ENCODE data around the gene HTR3C.
A peak's percentile ranks its signal among the peaks of the same experiment; 100 is the strongest.
"Not testable (repeated sequence)": the region's sequence is repeated elsewhere in the genome, so short reads cannot be mapped to it uniquely, and the experiment has no call there.

Gene HTR3C

GRCh38 chr3:184017672-184018423, 35.0 kb upstream of the HTR3C start, which contains the start of gene ABCC5:
Gene ABCC5, minus strand, starts transcription at chr3:184017884. Its CDS starts 3,492 bp downstream, at chr3:184014392.
- POLR2A ChIA-PET, result interaction anchor here (1.0 to 1.2 kb wide), 2 partner anchors 12 to 14 kb away, joined by 3 to 7 read pairs; no protein-coding TSS in a partner anchor
- TF ChIP-seq CTCF (IDR thresholded peaks at IDR 0.05; ENCODE audit: insufficient read depth, low read length, missing control alignments), result no peak
- H3K4me3 ChIP-seq (ENCODE audit: low read depth, low read length), result peak within 1 kb of the TSS; percentile 98
- DNase-seq (ENCODE audit: low read depth, low spot score), result peak; percentile 41
- CTCF ChIA-PET, result interaction anchor here (0.5 to 5.0 kb wide), 27 partner anchors 8 to 232 kb away, joined by 3 to 73 read pairs (median 4); partner anchors contain the start of genes EEF1AKMT4, EIF2B5 and PARL

GRCh38 chr3:184018424-184018973, 34.3 kb upstream of the HTR3C start:
- peak overlapping the region; percentile 98 for H3K4me3 ChIP-seq (ENCODE audit: low read depth, low read length)
- ChIA-PET CTCF (interaction anchor here (0.5 to 5.0 kb wide), 26 partner anchors 8 to 231 kb away, joined by 3 to 73 read pairs (median 4); partner anchors contain the start of genes EEF1AKMT4 and PARL), POLR2A (interaction anchor here (1.0 to 1.2 kb wide), 2 partner anchors 13 to 15 kb away, joined by 3 to 7 read pairs; no protein-coding TSS in a partner anchor)
- TF ChIP-seq CTCF (IDR thresholded peaks at IDR 0.05; ENCODE audit: insufficient read depth, low read length, missing control alignments), result no peak
- no peak for DNase-seq (ENCODE audit: low read depth, low spot score)

GRCh38 chr3:184022323-184022722, 30.5 kb upstream of the HTR3C start:
- ChIA-PET POLR2A (no interaction called here), CTCF (interaction anchor here (0.6 to 1.1 kb wide), 6 partner anchors 10 to 267 kb away, joined by 3 to 5 read pairs (median 3); no protein-coding TSS in a partner anchor)

GRCh38 chr3:184025256-184025655, 27.6 kb upstream of the HTR3C start:
- H3K4me3 ChIP-seq (ENCODE audit: low read depth, low read length); DNase-seq (ENCODE audit: low read depth, low spot score); POLR2A ChIA-PET: not testable (repeated sequence)
- CTCF ChIA-PET, result interaction anchor here (0.6 kb wide), 1 partner anchor 130 kb away, joined by 3 read pairs; no protein-coding TSS in a partner anchor

More at GRCh38 chr3:184022323-184022722, 30.5 kb upstream of the HTR3C start:
- TF ChIP-seq CTCF (IDR thresholded peaks at IDR 0.05; ENCODE audit: insufficient read depth, low read length, missing control alignments), result no peak
- no peak overlapping the region for H3K4me3 ChIP-seq (ENCODE audit: low read depth, low read length)
- no peak for DNase-seq (ENCODE audit: low read depth, low spot score)

GRCh38 chr3:184028275-184028890, 24.5 kb upstream of the HTR3C start:
- H3K4me3 ChIP-seq (ENCODE audit: low read depth, low read length); DNase-seq (ENCODE audit: low read depth, low spot score); POLR2A ChIA-PET: not testable (repeated sequence)
- CTCF ChIA-PET, result interaction anchor here (2.1 kb wide), 1 partner anchor 11 kb away, joined by 8 read pairs; no protein-coding TSS in a partner anchor

- POLR2A ChIA-PET, result no interaction called here
These were observed 23.4 kb upstream of the HTR3C start for GRCh38 chr3:184029443-184029842.

More at GRCh38 chr3:184029443-184029842, 23.4 kb upstream of the HTR3C start:
- no peak overlapping the region for H3K4me3 ChIP-seq (ENCODE audit: low read depth, low read length)
- CTCF ChIA-PET, result interaction anchor here (1.3 to 2.1 kb wide), 3 partner anchors 8 to 11 kb away, joined by 4 to 8 read pairs (median 5); partner anchors contain the start of gene ABCC5
- DNase-seq (ENCODE audit: low read depth, low spot score), result no peak
- no peak for TF ChIP-seq CTCF (IDR thresholded peaks at IDR 0.05; ENCODE audit: insufficient read depth, low read length, missing control alignments)

Data from AG04449 (cell line).